Endothelial cell of umbilical vein (primary cell): Measurements from ENCODE around the gene PHOSPHO1. TPM values are rescaled to one million over a fixed set of nuclear protein-coding genes. Genes with fewer than 3 reads are reported as not detected.

Experiments
- BruUV-seq: library from RNA; stranded (reverse); fragments of 400-500 nt; replicated peaks from 2 replicates; lab custom pipeline; 2021; lab: Mats Ljungman, UMichigan
- CTCF ChIA-PET: fragments of 300-600, 350-600 bp; sonication (Branson Sonifier 250); formaldehyde crosslinking; loops from one replicate; lab custom pipeline; 2021; ENCODE audit warnings: antibody characterized with exemption, inconsistent platforms; lab: Charles Lee
- POLR2A ChIA-PET: fragments of 300-600, 350-600 bp; sonication (Branson Sonifier 250); formaldehyde crosslinking; loops from one replicate; lab custom pipeline; 2021; ENCODE audit warnings: antibody characterized with exemption, inconsistent platforms; lab: Charles Lee
- DNase-seq: peaks from one replicate; pipeline ENCODE4 v3.0.0-alpha.2; 2011; ENCODE audit warnings: low read depth, low spot score
- FAIRE-seq: peaks from 2 replicates; lab custom pipeline; 2011; peaks lifted over from hg19 to GRCh38; lab: Jason Lieb, UNC
- H2AFZ ChIP-seq: 2 replicates; pipeline ENCODE4 v1.6.0; 2012; ENCODE audit warnings: low read depth, low read length, control low read depth, inconsistent platforms
- H3K27ac ChIP-seq: 2 replicates; pipeline ENCODE4 v1.5.1; 2011; ENCODE audit warnings: low read depth, mild to moderate bottlenecking, control low read depth, low read length, moderate library complexity; ENCODE audit not compliant: insufficient read depth
- H3K27me3 ChIP-seq, 2 experiments: 2 replicates each; pipeline versions ENCODE4 v1.6.0 to v1.6.1; 2011; ENCODE audit warnings: low read length in 2 of 2, mixed read lengths in 1 of 2; ENCODE audit not compliant: control insufficient read depth in 2 of 2, insufficient read depth in 2 of 2
- H3K36me3 ChIP-seq, 2 experiments: 2 replicates in 1 of 2; 3 replicates in 1 of 2; pipeline ENCODE4 v1.5.1; 2011; ENCODE audit warnings: low read length in 2 of 2, mild to moderate bottlenecking in 1 of 2, moderate library complexity in 1 of 2; ENCODE audit not compliant: control insufficient read depth in 2 of 2, insufficient read depth in 2 of 2; ENCODE audit errors: extremely low read depth in 1 of 2
- H3K4me1 ChIP-seq: 3 replicates; pipeline ENCODE4 v1.5.1; 2011; ENCODE audit warnings: mild to moderate bottlenecking, low read length; ENCODE audit not compliant: control insufficient read depth, insufficient read depth; ENCODE audit errors: extremely low read depth
- H3K4me2 ChIP-seq: 2 replicates; pipeline ENCODE4 v1.6.1; 2011; ENCODE audit warnings: low read length, control low read depth, mixed read lengths; ENCODE audit not compliant: insufficient read depth
- H3K4me3 ChIP-seq, 3 experiments: fragments of 200-600 bp in 1 of 3; sonication (generic), shearing (Covaris generic) in 1 of 3; replicated peaks in 1 of 3; 2 replicates each; pipeline ENCODE4 v1.5.1; 2011 to 2016; ENCODE audit warnings: control low read depth in 3 of 3, low read length in 3 of 3, mild to moderate bottlenecking in 2 of 3, inconsistent platforms in 1 of 3, low read depth in 1 of 3, moderate library complexity in 1 of 3; ENCODE audit not compliant: insufficient read depth in 1 of 3
- H3K79me2 ChIP-seq: 2 replicates; pipeline ENCODE4 v1.6.0; 2012; ENCODE audit warnings: low read length, inconsistent platforms; ENCODE audit not compliant: control insufficient read depth, insufficient read depth
- H3K9ac ChIP-seq: replicated peaks from 2 replicates; pipeline ENCODE3; 2011; ENCODE audit warnings: low read length, control low read depth; ENCODE audit not compliant: insufficient read depth; ENCODE audit errors: extremely low read depth
- H3K9me1 ChIP-seq: replicated peaks from 3 replicates; pipeline ENCODE4 v1.6.0; 2011; ENCODE audit warnings: mild to moderate bottlenecking, low read length; ENCODE audit not compliant: control insufficient read depth, insufficient read depth; ENCODE audit errors: extremely low read depth
- H3K9me3 ChIP-seq: replicated peaks from 2 replicates; pipeline ENCODE4 v1.5.1; 2012; ENCODE audit warnings: low read length, inconsistent platforms; ENCODE audit not compliant: control insufficient read depth, insufficient read depth
- H4K20me1 ChIP-seq: replicated peaks from 2 replicates; pipeline ENCODE3; 2011; ENCODE audit warnings: mild to moderate bottlenecking, low read length; ENCODE audit not compliant: control insufficient read depth, insufficient read depth; ENCODE audit errors: extremely low read depth
- CTCF ChIP-seq, 2 donors: IDR thresholded peaks; 1 replicate in 1 of 2; 2 replicates in 1 of 2; pipeline ENCODE4 v1.5.1; 2011; ENCODE audit warnings: low read length in 2 of 2, mild to moderate bottlenecking in 2 of 2, moderate library complexity in 2 of 2, control low read depth in 1 of 2, inconsistent platforms in 1 of 2, low read depth in 1 of 2; ENCODE audit not compliant: insufficient read depth in 1 of 2; ENCODE audit errors: extremely low read depth in 1 of 2
- EZH2 ChIP-seq: IDR thresholded peaks from 2 replicates; pipeline ENCODE4 v1.6.1; 2012; ENCODE audit warnings: borderline replicate concordance, low read depth, mild to moderate bottlenecking, moderate library complexity, low read length, inconsistent platforms; ENCODE audit not compliant: severe bottlenecking
- FOS ChIP-seq: IDR thresholded peaks from 2 replicates; pipeline ENCODE4 v1.6.1; 2011; ENCODE audit warnings: mild to moderate bottlenecking, low read length, moderate library complexity, borderline replicate concordance; ENCODE audit not compliant: insufficient read depth
- GATA2 ChIP-seq: IDR thresholded peaks from 2 replicates; pipeline ENCODE4 v1.7.0; 2011; ENCODE audit warnings: low read depth, mild to moderate bottlenecking, moderate library complexity, mixed read lengths, low read length; ENCODE audit not compliant: insufficient read length, insufficient read depth
- JUN ChIP-seq: IDR thresholded peaks from 2 replicates; pipeline ENCODE4 v1.6.1; 2011; ENCODE audit warnings: borderline replicate concordance, low read depth; ENCODE audit not compliant: insufficient read length, insufficient read depth
- MYC ChIP-seq: IDR thresholded peaks from one replicate; pipeline ENCODE4 v1.6.1; 2011; ENCODE audit warnings: mild to moderate bottlenecking, low read depth, low read length
- POLR2A ChIP-seq: IDR thresholded peaks from 2 replicates; pipeline ENCODE4 v1.6.1; 2012; ENCODE audit warnings: low read depth, mild to moderate bottlenecking, control low read depth, low read length
- POLR2AphosphoS5 ChIP-seq: IDR thresholded peaks from 2 replicates; pipeline ENCODE4 v1.6.1; 2012; ENCODE audit warnings: low read depth, mild to moderate bottlenecking, control low read depth, low read length, moderate library complexity; ENCODE audit not compliant: insufficient read depth
- dilution Hi-C: fragments of 300-500 bp; cut with MboI; formaldehyde crosslinking; loops from one replicate; pipeline ENCODE4 v1.15.0; 2019; ENCODE audit warnings: low sequenced_read_pairs; ENCODE audit not compliant: extremely low pct_ligation_motif_present
- intact Hi-C: fragments of 100-400 bp; cut with micrococcal nuclease; formaldehyde crosslinking; loops from one replicate; pipeline ENCODE4 v1.10.0; 2022
- polyA plus RNA-seq, 4 experiments: library from polyadenylated mRNA; depleted of rRNA in 3 of 4; stranded (reverse) in 3 of 4; unstranded in 1 of 4; fragments of >200 nt; gene quantifications; 2 replicates each; pipeline versions ENCODE4 v1.2.1 to v1.2.3, GENCODE V29; 2011 to 2012; ENCODE audit warnings: missing spikeins in 1 of 4
- total RNA-seq: library from RNA; stranded (reverse); gene quantifications from 2 replicates; pipeline ENCODE4 v1.2.3, GENCODE V29; 2021

PHOSPHO1 gene
- total and polyA plus RNA-seq, 2 donors (not counting 3 experiments of a cell fraction or from before 2014, with no cell fraction given): 0.23 TPM; not detected in 1

- Histone ChIP-seq H3K9ac (no peak overlapping the region), H3K4me3 (no peak overlapping the region), H3K27ac (no peak overlapping the region), H3K27me3 (no peaks in the 10 kb centered on the region), H3K9me3 (no peaks in the 10 kb centered on the region), H3K4me2 (no peak overlapping the region), H2AFZ (no peak overlapping the region), H3K4me1 (peaks cover 40% of the 10 kb centered on the region), H3K79me2 (peaks cover 33% of the 10 kb centered on the region), H3K9me1 (no peaks in the 10 kb centered on the region), H3K36me3 (peaks cover 2 to 20% of the 10 kb centered on the region in 2 experiments), H4K20me1 (no peaks in the 10 kb centered on the region)
- ChIA-PET CTCF (interaction anchor here (0.7 to 3.5 kb wide), 5 partner anchors 10 to 74 kb away, joined by 3 to 24 read pairs (median 4); partner anchors contain the start of gene PHOSPHO1), POLR2A (no interaction called here)
- intact Hi-C loops (no loop called here), dilution Hi-C loops (no loop called here)
- FAIRE-seq: peak; percentile 54
- TF ChIP-seq POLR2A: no peak
- TF ChIP-seq CTCF (IDR thresholded peaks at IDR 0.05; ENCODE audit: extremely low read depth in 1 of 2, insufficient read depth in 1 of 2, low read depth in 1 of 2, low read length in 2 of 2): no peak
- no peak for TF ChIP-seq GATA2
- no peak for TF ChIP-seq FOS
- TF ChIP-seq POLR2AphosphoS5: no peak
- TF ChIP-seq MYC: no peak
- TF ChIP-seq EZH2: no peak
- TF ChIP-seq JUN: no peak
- BruUV-seq: no TSS peak
- DNase-seq: no peak
Observed at GRCh38 chr17:49216953-49217650, 13.5 kb downstream of the PHOSPHO1 start.
